Dedifferentiated amniotic fluid mesenchymal stem cell (primary cell): ENCODE results near the gene TFR2.

Experiments used
- DNase-seq: peaks from one replicate; pipeline ENCODE4 v3.0.0-alpha.2; 2016; ENCODE audit errors: extremely low spot score

The TFR2 gene

GRCh38 chr7:100586266-100587025 lies 54.9 kb downstream of the TFR2 start, which contains the start of gene FBXO24:
Gene FBXO24, plus strand, starts transcription at chr7:100586328. Its CDS starts 298 bp downstream, at chr7:100586626.
- DNase-seq = peak; percentile 100

- no peak for DNase-seq
These were observed 55.7 kb downstream of the TFR2 start, which contains the start of gene LRCH4 for GRCh38 chr7:100585511-100586265. Gene LRCH4, minus strand, starts transcription at chr7:100586129. Its CDS starts 29 bp downstream, at chr7:100586100.

GRCh38 chr7:100584683-100585510 lies 56.5 kb downstream of the TFR2 start:
- peak; percentile 59 for DNase-seq

- no peak for DNase-seq
These were observed 57.2 kb downstream of the TFR2 start for GRCh38 chr7:100584054-100584682.

GRCh38 chr7:100583132-100584053 lies 58.0 kb downstream of the TFR2 start:
- no peak for DNase-seq

- DNase-seq = no peak
These were observed 58.7 kb downstream of the TFR2 start for GRCh38 chr7:100582650-100583049.

GRCh38 chr7:100582041-100582579 lies 59.2 kb downstream of the TFR2 start:
- DNase-seq = no peak

- no peak for DNase-seq
These were observed 60.7 kb downstream of the TFR2 start for GRCh38 chr7:100580466-100581283.

- DNase-seq = no peak
These were observed 62.8 kb downstream of the TFR2 start for GRCh38 chr7:100578246-100579183.

GRCh38 chr7:100577507-100577906 lies 63.8 kb downstream of the TFR2 start:
- no peak for DNase-seq

GRCh38 chr7:100577103-100577502 lies 64.2 kb downstream of the TFR2 start:
- no peak for DNase-seq

- no peak for DNase-seq
These were observed 64.9 kb downstream of the TFR2 start for GRCh38 chr7:100576384-100576993.

- DNase-seq = no peak
These were observed 65.5 kb downstream of the TFR2 start for GRCh38 chr7:100575746-100576383.

GRCh38 chr7:100575206-100575631 lies 66.1 kb downstream of the TFR2 start:
- DNase-seq = no peak

- no peak for DNase-seq
These were observed 66.8 kb downstream of the TFR2 start for GRCh38 chr7:100574362-100575205.

GRCh38 chr7:100573691-100574361 lies 67.5 kb downstream of the TFR2 start, which contains the start of gene SAP25:
Gene SAP25, minus strand, starts transcription at chr7:100573900. Its CDS starts 158 bp downstream, at chr7:100573742.
- DNase-seq = no peak
